ENCODE data around the gene BTBD17.

Gene BTBD17

DNA sequence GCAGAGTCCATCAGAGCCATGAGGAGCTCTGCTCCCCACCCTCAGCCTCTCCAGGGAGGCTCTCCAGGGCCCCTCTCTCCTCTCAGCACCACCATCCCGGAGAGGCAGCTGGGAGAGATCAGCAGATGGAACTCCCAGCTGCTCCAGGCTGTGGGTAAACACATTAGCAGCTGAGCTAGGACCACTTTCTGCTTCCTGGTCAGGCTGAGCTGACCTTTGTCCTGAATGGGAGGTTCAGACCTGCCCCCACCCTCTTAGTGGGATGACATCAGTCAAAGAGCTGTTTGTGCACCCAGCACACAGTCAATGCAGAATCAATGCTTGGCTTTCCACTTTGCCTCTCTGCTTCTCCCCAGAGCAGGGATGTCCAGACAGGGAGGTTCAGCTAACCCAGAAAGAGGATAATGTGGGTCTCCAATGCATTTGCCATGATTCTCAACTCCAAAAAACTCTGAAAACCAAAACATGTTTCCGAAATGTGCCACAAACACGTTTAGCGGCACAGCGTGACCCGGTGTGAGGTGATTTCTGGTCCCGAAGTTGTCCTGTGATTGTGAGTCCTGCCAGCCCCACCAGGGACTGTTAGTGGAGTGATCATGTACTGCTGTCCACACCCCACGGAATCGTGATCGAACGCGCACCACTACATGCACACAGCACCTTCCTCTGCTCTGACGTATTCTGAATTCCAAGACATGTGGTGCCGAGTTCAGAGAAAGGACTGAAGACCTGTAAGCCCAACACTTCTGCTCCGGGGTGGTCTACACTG, 12.4 kb upstream of the BTBD17 start:
- DNase-seq (ENCODE audit: low read depth): no peak
- TF ChIP-seq, protein P1, sequence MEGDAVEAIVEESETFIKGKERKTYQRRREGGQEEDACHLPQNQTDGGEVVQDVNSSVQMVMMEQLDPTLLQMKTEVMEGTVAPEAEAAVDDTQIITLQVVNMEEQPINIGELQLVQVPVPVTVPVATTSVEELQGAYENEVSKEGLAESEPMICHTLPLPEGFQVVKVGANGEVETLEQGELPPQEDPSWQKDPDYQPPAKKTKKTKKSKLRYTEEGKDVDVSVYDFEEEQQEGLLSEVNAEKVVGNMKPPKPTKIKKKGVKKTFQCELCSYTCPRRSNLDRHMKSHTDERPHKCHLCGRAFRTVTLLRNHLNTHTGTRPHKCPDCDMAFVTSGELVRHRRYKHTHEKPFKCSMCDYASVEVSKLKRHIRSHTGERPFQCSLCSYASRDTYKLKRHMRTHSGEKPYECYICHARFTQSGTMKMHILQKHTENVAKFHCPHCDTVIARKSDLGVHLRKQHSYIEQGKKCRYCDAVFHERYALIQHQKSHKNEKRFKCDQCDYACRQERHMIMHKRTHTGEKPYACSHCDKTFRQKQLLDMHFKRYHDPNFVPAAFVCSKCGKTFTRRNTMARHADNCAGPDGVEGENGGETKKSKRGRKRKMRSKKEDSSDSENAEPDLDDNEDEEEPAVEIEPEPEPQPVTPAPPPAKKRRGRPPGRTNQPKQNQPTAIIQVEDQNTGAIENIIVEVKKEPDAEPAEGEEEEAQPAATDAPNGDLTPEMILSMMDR (IDR thresholded peaks at IDR 0.05; ENCODE audit: low read depth, low read length): no peak
- TF ChIP-seq MYC (IDR thresholded peaks at IDR 0.05; ENCODE audit: low read depth, low read length): no peak
- TF ChIP-seq, protein P2, sequence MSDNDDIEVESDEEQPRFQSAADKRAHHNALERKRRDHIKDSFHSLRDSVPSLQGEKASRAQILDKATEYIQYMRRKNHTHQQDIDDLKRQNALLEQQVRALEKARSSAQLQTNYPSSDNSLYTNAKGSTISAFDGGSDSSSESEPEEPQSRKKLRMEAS (IDR thresholded peaks at IDR 0.05; ENCODE audit: low read depth, low read length): no peak
- TF ChIP-seq POLR2A (IDR thresholded peaks at IDR 0.05; ENCODE audit: extremely low read depth, insufficient read length): no peak
- no peak overlapping the region for H3K4me3 ChIP-seq (ENCODE audit: low read depth, low read length)

DNA sequence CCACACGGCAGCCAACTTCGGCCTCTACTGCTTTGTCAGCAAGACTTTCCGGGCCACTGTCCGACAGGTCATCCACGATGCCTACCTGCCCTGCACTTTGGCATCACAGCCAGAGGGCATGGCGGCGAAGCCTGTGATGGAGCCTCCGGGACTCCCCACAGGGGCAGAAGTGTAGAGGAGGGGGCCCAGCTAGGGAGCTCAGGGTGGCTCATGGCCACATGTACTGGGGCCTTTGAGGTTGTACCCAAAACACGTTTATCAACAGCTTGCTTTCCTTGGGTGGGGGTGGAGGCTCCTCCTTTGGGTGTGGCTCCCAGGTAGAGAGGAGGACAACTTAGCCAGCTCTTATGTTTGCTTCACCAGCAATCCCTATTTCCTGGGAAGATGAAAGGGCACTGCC, 10.8 kb upstream of the BTBD17 start:
- TF ChIP-seq POLR2A (IDR thresholded peaks at IDR 0.05; ENCODE audit: extremely low read depth, insufficient read length) (no peak), MYC (IDR thresholded peaks at IDR 0.05; ENCODE audit: low read depth, low read length) (no peak)
- TF ChIP-seq, protein P1 (IDR thresholded peaks at IDR 0.05; ENCODE audit: low read depth, low read length): no peak
- TF ChIP-seq, protein P2 (IDR thresholded peaks at IDR 0.05; ENCODE audit: low read depth, low read length): no peak
- no peak for DNase-seq (ENCODE audit: low read depth)
- H3K4me3 ChIP-seq (ENCODE audit: low read depth, low read length): no peak overlapping the region

DNA sequence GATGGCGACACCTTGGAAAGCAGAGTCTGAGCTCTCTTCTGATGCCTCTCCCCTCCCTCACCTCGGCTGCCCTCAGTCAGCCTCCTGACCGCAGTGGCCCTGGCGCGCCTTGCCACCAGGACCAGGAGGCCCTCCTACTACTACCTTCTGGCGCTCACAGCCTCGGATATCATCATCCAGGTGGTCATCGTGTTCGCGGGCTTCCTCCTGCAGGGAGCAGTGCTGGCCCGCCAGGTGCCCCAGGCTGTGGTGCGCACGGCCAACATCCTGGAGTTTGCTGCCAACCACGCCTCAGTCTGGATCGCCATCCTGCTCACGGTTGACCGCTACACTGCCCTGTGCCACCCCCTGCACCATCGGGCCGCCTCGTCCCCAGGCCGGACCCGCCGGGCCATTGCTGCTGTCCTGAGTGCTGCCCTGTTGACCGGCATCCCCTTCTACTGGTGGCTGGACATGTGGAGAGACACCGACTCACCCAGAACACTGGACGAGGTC, 10.0 kb upstream of the BTBD17 start:
- TF ChIP-seq MYC (IDR thresholded peaks at IDR 0.05; ENCODE audit: low read depth, low read length) (no peak), POLR2A (IDR thresholded peaks at IDR 0.05; ENCODE audit: extremely low read depth, insufficient read length) (no peak)
- TF ChIP-seq, protein P2 (IDR thresholded peaks at IDR 0.05; ENCODE audit: low read depth, low read length): no peak
- TF ChIP-seq, protein P1 (IDR thresholded peaks at IDR 0.05; ENCODE audit: low read depth, low read length): no peak
- no peak for DNase-seq (ENCODE audit: low read depth)
- no peak overlapping the region for H3K4me3 ChIP-seq (ENCODE audit: low read depth, low read length)

DNA sequence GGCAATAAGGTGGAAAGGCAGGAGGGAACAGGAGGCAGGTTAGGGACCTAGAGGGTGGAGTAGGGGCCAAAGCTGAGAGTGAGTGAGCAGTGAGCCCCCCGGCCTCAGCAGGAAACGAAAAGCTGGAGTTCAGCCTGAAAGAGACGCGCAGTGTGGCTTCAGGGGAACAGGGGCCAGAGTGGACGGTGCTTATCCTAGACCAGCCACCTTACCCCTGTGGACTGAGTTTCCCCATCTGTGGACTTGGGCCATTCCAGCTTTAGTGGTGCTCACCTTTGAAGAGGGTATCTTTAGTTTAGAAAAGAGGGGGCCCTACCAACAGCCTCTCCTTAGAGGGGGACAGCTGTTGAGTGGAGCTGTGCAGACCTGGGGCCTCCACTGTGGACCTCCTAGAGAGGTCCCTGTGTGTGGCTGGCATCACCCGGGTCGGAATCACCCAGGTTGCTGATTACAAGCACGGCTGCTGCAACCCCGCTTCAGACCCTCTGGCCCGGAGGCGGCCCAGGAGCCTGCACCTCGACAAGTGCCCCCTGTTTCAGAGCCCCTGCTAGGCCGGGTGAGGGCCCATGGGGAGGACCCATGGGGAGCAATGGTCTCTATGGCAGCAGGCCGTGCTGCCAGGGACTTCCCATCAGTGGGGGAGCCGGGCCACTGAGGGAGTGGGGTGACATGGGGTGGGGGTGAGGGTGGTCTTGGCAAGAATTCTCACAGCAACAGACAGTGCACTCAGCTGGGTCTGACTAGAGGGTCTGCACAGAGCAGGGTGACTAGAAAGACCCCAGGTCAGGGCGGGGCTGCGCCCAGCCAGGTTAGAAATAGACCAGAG, 8.2 kb upstream of the BTBD17 start:
- H3K4me3 ChIP-seq (ENCODE audit: low read depth, low read length): no peak overlapping the region
- no peak for DNase-seq (ENCODE audit: low read depth)
- TF ChIP-seq MYC (IDR thresholded peaks at IDR 0.05; ENCODE audit: low read depth, low read length): no peak
- TF ChIP-seq, protein P1 (IDR thresholded peaks at IDR 0.05; ENCODE audit: low read depth, low read length): no peak
- TF ChIP-seq, protein P2 (IDR thresholded peaks at IDR 0.05; ENCODE audit: low read depth, low read length): no peak
- no peak for TF ChIP-seq POLR2A (IDR thresholded peaks at IDR 0.05; ENCODE audit: extremely low read depth, insufficient read length)

DNA sequence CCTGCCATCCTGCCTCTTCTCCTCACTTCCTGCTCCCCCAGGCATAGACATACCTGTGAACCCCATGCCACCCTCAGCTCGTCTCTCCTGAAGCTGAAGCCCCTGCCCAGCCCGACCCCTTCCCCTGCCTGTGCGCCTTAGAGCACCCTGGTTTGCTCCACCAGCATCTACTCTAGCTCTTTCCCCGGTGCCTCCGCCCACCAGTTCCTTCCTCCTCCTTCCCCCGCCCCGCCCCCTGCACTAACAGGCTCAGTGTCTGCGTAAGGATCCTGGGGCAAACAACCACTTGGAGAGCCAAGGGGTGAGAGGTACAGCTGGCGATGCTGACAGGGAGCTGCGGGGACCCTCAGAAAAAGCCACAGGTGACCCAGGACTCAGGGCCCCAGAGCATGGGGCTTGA, 7.6 kb upstream of the BTBD17 start:
- DNase-seq (ENCODE audit: low read depth): peak; percentile 69
- TF ChIP-seq POLR2A (IDR thresholded peaks at IDR 0.05; ENCODE audit: extremely low read depth, insufficient read length) (no peak), MYC (IDR thresholded peaks at IDR 0.05; ENCODE audit: low read depth, low read length) (no peak)
- TF ChIP-seq, protein P1 (IDR thresholded peaks at IDR 0.05; ENCODE audit: low read depth, low read length): no peak
- TF ChIP-seq, protein P2 (IDR thresholded peaks at IDR 0.05; ENCODE audit: low read depth, low read length): no peak
- no peak overlapping the region for H3K4me3 ChIP-seq (ENCODE audit: low read depth, low read length)

All from NB4 (cell line).